SU-DHL-6 (cell line): ENCODE measurements around the gene SERTAD4.

Experiments
- H2AFZ ChIP-seq: fragments of 200-600 bp; sonication (generic); 2 replicates; pipeline ENCODE4 v1.6.1; 2014; ENCODE audit warnings: low read depth, mild to moderate bottlenecking, moderate library complexity, mixed read lengths, antibody characterized with exemption, low read length; ENCODE audit not compliant: severe bottlenecking
- H3F3A ChIP-seq: fragments of 200-600 bp; shearing (Covaris generic); 2 replicates; pipeline ENCODE4 v1.6.0; 2016; ENCODE audit warnings: antibody characterized with exemption, mild to moderate bottlenecking; ENCODE audit not compliant: insufficient read depth
- H3K27ac ChIP-seq: fragments of 200-600 bp; sonication (generic); 2 replicates; pipeline ENCODE4 v1.5.1; 2016; ENCODE audit warnings: low read depth, mild to moderate bottlenecking, low read length, moderate library complexity, mixed read lengths
- H3K27me3 ChIP-seq: fragments of 200-600 bp; sonication (generic), shearing (Covaris generic); 2 replicates; pipeline ENCODE4 v1.6.0; 2014; ENCODE audit warnings: mild to moderate bottlenecking, low read length
- H3K36me3 ChIP-seq: fragments of 200-600 bp; sonication (generic); 2 replicates; pipeline ENCODE4 v1.6.1; 2014; ENCODE audit warnings: mild to moderate bottlenecking, low read length, mixed read lengths
- H3K4me2 ChIP-seq: fragments of 300-600, 200-600 bp; shearing (Covaris generic), sonication (generic); 2 replicates; pipeline ENCODE4 v1.6.0; 2014; ENCODE audit warnings: low read length, low read depth, mild to moderate bottlenecking; ENCODE audit not compliant: poor library complexity, severe bottlenecking
- H3K4me3 ChIP-seq: fragments of 200-600 bp; sonication (generic); 2 replicates; pipeline ENCODE4 v1.5.1; 2014; ENCODE audit warnings: antibody characterized with exemption, low read length, mild to moderate bottlenecking, mixed read lengths; ENCODE audit not compliant: insufficient read depth, poor library complexity, severe bottlenecking
- H3K79me2 ChIP-seq: fragments of 200-600 bp; sonication (generic); 2 replicates; pipeline ENCODE4 v1.6.1; 2014; ENCODE audit warnings: mild to moderate bottlenecking, low read length, moderate library complexity; ENCODE audit not compliant: insufficient read depth
- H3K9ac ChIP-seq: fragments of 200-600 bp; sonication (generic); 2 replicates; pipeline ENCODE4 v1.7.0; 2014; ENCODE audit warnings: mild to moderate bottlenecking, low read length
- H3K9me2 ChIP-seq: fragments of 200-600 bp; sonication (generic); replicated peaks from 2 replicates; pipeline ENCODE4 v1.6.1; 2014; ENCODE audit warnings: low read length; ENCODE audit not compliant: insufficient read depth
- H3K9me3 ChIP-seq: fragments of 200-600 bp; sonication (generic); 2 replicates; pipeline ENCODE4 v1.6.1; 2014; ENCODE audit warnings: low read length, mixed read lengths; ENCODE audit not compliant: insufficient read depth
- H4K20me1 ChIP-seq: fragments of 200-600 bp; sonication (generic); 2 replicates; pipeline ENCODE4 v1.6.1; 2014; ENCODE audit warnings: low read depth, mild to moderate bottlenecking, antibody characterized with exemption, low read length, moderate library complexity, mixed read lengths
- EZH2phosphoT487 ChIP-seq: fragments of 200-600 bp; sonication (generic), shearing (Covaris generic); conservative IDR thresholded peaks from 2 replicates; pipeline ENCODE4 v1.6.1; 2018; ENCODE audit warnings: mild to moderate bottlenecking, antibody characterized with exemption, low read length, moderate library complexity, mixed read lengths
- TF ChIP-seq, protein P1 (sequence below): fragments of 200-600 bp; sonication (generic); IDR thresholded peaks from one replicate; pipeline ENCODE4 v1.5.1; 2017; ENCODE audit warnings: antibody characterized with exemption, mild to moderate bottlenecking, low read length, moderate library complexity; ENCODE audit not compliant: insufficient read depth, poor library complexity, severe bottlenecking

Gene SERTAD4

DNA sequence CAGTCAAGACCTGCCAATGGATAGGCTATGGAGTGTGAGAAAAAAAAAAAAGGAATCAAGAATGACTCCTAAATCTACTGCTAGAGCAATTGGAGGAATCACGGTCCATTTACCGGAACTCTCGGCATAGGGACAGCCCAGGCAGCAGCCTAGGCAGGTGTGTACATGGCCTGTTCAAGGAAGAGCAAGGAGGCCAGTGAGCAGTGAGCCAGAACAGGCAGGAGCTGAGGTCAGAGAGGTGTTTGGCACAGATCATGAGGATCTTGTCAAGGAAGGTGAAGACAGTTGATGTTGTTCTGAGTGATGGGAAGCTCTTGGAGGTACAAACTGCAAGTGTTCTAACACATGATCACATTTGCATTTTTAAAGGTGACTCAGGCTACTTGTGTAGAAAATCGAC is 55.5 kb downstream of the SERTAD4 start:
- H3K4me3 ChIP-seq = no peak overlapping the region
- no peaks in the 10 kb centered on the region for H3K79me2 ChIP-seq
- H3F3A ChIP-seq = no peaks in the 10 kb centered on the region
- H3K27ac ChIP-seq = no peak overlapping the region
- no peaks in the 10 kb centered on the region for H3K36me3 ChIP-seq
- H3K27me3 ChIP-seq = no peaks in the 10 kb centered on the region
- H4K20me1 ChIP-seq = no peaks in the 10 kb centered on the region
- H3K9ac ChIP-seq = no peak overlapping the region
- TF ChIP-seq, protein P1, sequence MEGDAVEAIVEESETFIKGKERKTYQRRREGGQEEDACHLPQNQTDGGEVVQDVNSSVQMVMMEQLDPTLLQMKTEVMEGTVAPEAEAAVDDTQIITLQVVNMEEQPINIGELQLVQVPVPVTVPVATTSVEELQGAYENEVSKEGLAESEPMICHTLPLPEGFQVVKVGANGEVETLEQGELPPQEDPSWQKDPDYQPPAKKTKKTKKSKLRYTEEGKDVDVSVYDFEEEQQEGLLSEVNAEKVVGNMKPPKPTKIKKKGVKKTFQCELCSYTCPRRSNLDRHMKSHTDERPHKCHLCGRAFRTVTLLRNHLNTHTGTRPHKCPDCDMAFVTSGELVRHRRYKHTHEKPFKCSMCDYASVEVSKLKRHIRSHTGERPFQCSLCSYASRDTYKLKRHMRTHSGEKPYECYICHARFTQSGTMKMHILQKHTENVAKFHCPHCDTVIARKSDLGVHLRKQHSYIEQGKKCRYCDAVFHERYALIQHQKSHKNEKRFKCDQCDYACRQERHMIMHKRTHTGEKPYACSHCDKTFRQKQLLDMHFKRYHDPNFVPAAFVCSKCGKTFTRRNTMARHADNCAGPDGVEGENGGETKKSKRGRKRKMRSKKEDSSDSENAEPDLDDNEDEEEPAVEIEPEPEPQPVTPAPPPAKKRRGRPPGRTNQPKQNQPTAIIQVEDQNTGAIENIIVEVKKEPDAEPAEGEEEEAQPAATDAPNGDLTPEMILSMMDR = no peak
- no peak for TF ChIP-seq EZH2phosphoT487
- no peaks in the 10 kb centered on the region for H3K9me2 ChIP-seq
- no peak overlapping the region for H2AFZ ChIP-seq
- H3K4me2 ChIP-seq = no peak overlapping the region
- H3K9me3 ChIP-seq = no peaks in the 10 kb centered on the region

DNA sequence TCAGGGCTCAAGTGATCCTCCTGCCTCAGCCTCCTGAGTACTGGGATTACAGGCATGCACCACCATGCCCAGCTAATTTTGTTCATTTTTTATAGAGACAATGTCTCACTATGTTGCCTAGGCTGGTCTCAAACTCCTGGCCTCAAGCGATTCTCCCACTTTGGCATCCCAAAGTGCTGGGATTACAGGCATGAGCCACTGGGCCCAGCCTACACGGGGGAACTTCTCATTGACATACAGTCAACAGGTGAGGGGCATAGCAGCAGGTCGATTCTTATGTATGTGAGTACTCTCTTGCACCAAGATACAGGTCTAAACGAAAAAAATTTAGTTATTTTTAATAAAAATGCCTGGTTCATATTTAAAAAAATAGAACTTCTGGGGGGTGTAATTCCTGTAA is 56.7 kb downstream of the SERTAD4 start:
- no peak for TF ChIP-seq EZH2phosphoT487
- TF ChIP-seq, protein P1 = no peak
- Histone ChIP-seq H3K79me2 (no peaks in the 10 kb centered on the region), H3K9me2 (no peaks in the 10 kb centered on the region), H3K36me3 (no peaks in the 10 kb centered on the region), H3F3A (no peaks in the 10 kb centered on the region), H3K27ac (no peak overlapping the region), H3K27me3 (no peaks in the 10 kb centered on the region), H2AFZ (no peak overlapping the region), H3K4me3 (no peak overlapping the region), H3K9ac (no peak overlapping the region), H3K4me2 (no peak overlapping the region), H4K20me1 (no peaks in the 10 kb centered on the region), H3K9me3 (no peaks in the 10 kb centered on the region)

DNA sequence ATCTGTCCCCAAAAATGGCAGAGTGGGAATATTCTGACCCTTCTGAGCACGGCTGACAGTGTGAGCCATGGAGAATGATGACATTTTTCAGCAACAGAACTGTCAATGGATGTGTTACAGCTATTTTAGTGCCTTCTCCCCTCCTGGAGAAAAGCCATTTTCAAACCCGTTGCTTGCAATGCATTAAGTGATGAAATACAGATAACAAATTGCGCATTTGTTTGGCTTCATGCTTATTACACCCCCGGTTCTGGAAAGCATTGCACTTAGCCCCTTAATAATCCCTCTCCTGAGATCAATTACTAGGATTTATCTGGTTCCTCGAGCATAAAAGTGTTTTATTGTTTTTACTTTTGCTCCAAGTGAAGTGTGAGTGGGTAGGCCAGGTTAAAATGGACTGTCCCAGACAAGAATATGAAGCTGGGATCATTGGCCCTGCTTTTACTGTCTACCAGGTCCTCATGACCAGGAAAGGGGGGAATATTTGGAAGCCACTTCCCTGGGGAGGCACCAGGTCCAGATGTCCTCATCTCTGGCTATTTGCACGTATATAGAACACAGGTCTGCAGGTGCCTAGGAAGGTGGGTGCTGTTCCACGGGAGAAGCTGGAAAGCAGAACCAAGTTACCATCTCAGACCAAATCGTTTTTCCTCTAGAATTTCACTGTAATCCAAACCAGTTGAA is 58.6 kb downstream of the SERTAD4 start:
- no peaks in the 10 kb centered on the region for H3K9me2 ChIP-seq
- H3K9me3 ChIP-seq = no peaks in the 10 kb centered on the region
- no peak overlapping the region for H2AFZ ChIP-seq
- no peaks in the 10 kb centered on the region for H3K36me3 ChIP-seq
- no peak for TF ChIP-seq EZH2phosphoT487
- TF ChIP-seq, protein P1 = no peak
- H3K4me2 ChIP-seq = no peak overlapping the region
- H3K27ac ChIP-seq = no peak overlapping the region
- H3K27me3 ChIP-seq = no peaks in the 10 kb centered on the region
- no peak overlapping the region for H3K9ac ChIP-seq
- H3F3A ChIP-seq = no peaks in the 10 kb centered on the region
- H3K4me3 ChIP-seq = no peak overlapping the region
- H4K20me1 ChIP-seq = no peaks in the 10 kb centered on the region
- H3K79me2 ChIP-seq = no peaks in the 10 kb centered on the region
